Dermis microvascular lymphatic vessel endothelial cell (primary cell): Measurements from ENCODE around the gene IL20RB. TPM values are rescaled to one million over a fixed set of nuclear protein-coding genes. Genes with fewer than 3 reads are reported as not detected.

Experiments
- DNase-seq, 2 donors: peaks; one replicate each; pipeline versions ENCODE4 v3.0.0 to v3.0.0-alpha.2; 2010; ENCODE audit warnings: low read depth in 2 of 2
- total RNA-seq: library from RNA; depleted of rRNA; stranded (reverse); fragments of >200 nt; gene quantifications from 2 replicates; pipeline ENCODE4 v1.2.1, GENCODE V29; 2014

The IL20RB gene, protein sequence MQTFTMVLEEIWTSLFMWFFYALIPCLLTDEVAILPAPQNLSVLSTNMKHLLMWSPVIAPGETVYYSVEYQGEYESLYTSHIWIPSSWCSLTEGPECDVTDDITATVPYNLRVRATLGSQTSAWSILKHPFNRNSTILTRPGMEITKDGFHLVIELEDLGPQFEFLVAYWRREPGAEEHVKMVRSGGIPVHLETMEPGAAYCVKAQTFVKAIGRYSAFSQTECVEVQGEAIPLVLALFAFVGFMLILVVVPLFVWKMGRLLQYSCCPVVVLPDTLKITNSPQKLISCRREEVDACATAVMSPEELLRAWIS
- 0.51 and 0.63 TPM in 2 replicates for total RNA-seq

DNA sequence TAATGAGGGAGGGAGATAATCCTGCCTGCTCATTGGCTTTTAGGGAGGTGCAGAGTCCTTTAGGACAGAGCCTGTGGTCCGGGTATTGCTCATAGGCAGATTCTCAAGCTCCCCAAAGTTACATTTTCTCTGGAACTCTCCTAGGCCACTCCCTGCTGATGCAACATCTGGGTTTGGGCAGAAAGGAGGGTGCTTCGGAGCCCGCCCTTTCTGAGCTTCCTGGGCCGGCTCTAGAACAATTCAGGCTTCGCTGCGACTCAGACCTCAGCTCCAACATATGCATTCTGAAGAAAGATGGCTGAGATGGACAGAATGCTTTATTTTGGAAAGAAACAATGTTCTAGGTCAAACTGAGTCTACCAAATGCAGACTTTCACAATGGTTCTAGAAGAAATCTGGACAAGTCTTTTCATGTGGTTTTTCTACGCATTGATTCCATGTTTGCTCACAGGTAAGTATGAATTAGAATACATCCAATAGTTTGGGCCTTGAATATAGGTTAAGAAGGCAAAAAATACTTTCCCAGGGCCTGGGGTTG is at the start of gene IL20RB:
Gene IL20RB (plus strand): TSS at position 233 of the 538 bp plus-strand sequence. CDS start 131 bp downstream, at position 364.
- DNase-seq, result no peak

DNA sequence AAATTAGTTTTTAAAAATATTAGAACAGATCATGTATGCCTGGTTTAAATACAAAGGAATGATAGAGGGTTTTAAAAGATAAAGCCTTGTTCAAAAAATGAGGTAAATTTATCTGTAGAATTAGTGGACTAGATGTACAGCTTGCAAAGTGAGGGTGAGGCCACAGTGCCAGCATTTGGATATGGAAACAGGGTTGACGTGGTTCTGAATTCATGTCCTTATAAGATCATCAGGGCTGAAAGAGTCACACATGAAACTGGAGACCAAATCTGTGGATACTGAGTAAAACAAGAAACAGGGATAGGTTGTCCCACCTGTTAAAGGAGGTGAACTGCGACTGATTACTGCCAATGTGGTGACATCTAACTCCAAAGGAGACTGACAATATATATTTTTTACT is 49.5 kb upstream of the IL20RB start:
- DNase-seq, result no peak

DNA sequence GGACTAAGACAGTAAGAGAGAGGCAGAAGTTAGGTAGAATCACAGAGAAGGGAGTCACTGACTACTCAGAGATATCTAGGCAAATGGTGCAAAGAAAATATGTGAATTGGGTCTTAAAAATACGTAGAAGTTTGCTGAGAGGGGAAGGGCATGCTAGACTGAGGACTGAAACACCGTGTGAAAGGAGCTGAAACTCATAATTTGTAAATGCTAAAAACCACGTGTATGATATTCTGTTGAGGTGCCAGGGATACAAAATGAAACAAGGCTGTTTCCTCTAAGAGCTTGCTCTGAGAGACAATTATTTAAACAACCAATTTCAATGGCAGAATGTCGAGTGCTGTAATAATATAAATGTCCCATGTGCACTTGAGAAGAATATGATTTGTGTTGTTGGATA is 48.6 kb upstream of the IL20RB start:
- no peak for DNase-seq

DNA sequence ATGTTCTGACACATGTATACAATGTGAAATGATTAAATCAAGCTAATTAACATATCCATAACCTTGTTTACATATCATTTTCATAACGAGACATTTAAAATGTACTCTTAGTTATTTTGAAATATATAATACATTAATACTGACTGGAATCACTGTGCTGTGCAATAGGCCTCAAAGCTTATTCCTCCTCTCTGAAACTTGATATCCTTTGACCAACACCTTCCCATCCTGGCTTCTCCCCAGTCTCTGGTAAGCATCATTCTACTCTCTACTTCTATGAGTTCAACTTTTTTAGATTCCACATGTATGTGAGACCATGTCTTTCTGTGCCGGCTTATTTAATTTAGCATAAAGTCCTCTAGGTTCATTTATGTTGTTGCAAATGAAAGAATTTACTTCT is 47.1 kb upstream of the IL20RB start:
- DNase-seq, result no peak

DNA sequence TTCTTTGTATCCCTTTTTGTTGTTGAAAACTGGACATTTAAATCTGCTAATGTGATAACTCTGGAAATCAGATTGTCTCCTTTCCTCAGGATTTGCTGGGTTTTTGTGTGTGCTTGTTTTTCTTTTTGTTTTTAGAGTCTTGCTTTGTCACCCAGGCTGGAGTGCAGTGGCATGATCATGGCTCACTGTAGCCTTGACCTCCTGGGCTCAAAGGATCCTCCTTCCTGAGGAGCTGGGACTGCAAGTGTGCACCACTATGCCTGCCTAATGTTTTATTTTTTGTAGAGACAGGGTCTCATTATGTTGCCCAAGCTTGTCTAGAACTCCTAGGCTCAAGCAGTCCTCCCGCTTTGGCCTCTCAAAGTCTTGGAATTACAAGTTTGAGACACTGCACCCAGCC is 44.6 kb upstream of the IL20RB start:
- no peak for DNase-seq

DNA sequence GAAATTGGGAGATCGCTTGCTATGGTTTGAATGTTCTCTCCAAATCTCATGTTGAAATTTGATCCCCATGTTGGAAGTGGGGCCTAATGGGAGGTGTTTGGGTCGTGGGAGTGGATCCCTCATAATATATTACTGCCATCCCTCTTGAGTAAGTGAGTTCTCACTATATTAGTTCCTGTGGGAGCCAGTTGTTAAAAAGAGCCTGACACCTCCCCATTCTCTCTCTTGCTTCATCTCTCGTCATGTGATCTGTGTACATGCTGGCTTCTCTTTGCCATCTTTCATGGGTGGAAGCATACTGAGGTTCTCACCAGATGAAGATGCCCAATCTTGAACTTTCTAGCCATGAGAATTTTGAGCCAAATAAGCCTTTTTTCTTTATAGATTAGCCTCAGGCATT is 43.0 kb upstream of the IL20RB start:
- DNase-seq, result no peak

DNA sequence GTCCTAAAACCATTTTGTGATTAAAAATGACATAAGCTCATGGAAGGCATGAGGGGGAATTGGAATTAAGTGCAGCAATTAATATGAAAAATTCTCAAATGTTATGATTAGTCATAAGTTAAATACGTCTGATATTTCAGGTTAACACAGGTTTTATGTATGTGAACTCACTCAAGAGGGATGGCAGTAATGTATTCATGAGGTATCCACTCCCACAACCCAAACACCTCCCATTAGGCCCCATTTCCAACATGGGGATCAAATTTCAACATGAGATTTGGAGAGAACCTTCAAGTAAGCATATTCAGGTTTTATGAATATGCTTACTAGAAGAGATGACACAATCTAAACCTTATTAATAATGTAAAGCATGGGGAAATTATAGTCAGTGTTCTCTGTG is 41.6 kb upstream of the IL20RB start:
- DNase-seq, result no peak

DNA sequence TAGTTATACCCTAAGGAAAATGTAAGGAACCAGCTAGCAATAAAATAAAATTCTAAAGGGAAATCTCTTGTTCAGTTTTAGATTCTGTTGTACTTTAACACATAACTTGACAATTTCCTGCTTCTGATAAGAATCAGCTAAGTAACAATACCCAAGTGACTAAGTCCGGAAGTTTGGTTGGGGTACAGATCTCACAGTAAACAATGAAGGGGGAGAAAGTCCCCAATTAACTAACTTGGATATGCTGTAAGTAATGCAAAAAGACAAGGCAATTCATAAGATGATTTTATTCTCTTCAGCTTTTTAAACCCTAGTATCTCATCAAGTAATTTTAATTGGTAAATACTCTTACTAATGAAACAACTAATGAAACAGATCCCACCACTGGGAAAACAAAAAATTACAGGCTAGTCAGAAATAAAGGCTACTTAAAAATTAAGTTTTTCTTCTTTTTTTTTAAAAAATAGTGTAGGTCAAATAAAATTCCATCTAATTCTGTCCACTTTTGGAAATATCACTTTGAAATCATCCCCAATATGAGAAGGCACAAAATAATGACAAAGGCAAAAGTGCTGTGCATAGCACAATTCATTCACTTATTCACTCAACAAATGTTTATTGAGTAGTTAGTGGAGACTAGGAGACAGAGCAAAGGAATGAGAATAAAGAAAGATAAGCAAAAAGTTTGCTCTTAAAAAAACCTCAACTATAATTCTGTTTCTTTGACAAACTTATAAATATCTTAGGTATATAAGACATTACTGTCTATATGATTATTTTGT is 37.8 kb upstream of the IL20RB start:
- peak in 1 of 2 donors; percentile 86 for DNase-seq

DNA sequence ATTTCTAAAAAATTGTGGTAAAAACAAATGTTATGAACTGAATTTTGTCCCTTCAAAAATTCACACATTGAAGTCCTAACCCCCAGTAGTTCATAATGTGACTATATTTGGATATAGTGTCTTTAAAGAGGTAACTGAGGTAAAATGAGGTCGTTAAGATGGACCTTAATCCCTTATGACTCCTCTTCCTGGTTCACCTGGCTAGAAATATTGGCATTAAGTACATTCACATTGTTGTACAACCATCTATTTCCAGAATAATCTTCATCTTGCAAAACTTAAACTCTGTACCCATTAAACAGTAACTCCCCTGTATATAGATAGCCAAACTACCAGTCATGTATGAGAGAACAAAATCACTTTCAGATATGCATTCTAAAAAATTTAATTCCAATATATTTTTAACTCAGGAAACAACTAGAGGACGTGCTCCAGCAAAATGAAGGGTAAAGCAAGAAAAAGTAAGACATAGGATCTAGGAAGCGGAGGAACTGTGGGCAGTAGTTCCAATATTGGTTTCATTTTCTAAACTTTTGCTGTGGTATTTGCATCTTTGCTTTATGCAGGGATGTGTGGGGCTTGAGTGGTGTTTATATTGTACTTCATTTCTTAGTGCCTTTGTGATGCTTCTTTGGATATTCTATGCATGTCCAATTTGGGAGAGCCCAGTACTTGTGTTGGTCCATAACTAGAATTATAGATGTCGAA is 36.7 kb upstream of the IL20RB start:
- DNase-seq, result no peak

DNA sequence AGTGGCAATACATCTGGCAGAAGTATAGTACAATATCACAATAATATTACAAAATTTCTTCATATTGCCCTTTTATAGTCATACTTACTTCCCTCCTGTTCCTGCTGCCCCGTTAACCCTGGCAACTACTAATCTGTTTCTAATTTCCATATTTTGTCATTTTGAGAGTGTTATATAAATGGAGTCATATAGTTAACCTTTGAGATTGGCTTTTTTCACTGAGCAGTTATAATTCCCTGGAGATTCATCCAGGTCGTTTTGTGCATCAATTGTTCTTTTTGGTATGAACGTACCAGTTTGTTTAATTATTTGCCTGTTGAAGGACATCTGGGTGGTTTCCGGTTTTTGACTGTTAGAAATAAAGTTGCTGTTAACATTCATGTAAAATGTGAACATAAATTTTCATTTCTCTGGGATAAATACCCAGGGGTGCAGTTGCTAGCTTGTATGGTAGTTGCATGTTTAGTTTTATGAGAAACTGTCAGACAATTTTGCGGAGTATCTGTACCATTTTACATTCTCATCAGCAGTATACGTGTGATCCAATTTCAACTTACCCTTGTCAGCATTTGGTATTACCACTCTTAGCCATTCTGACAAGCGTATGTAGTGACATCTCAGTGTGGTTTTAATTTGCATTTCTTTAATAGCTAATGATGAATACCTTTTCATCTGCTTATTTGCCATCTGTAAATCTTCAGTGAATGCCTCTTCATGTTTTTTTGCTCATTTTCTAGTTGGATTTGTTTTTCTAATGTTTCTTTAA is 32.2 kb upstream of the IL20RB start:
- DNase-seq, result no peak

DNA sequence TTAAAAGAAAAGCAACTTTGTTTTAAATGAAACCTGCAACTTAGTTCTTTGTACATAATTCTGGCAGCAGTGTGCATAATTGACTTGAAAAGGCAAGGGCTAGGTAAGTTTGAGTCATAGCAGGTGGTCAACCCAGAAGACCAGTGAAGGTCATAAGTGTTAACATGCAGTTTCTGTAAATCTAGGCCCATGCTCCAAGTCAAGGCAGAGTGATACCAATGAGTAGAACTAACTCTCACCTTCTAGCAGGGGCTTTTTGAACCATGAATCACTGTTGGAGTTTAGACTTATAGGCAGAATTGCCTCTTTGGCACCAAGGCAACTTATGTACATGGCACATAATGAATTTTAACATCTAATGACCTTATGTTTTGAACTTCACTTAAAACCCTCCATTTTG is 29.5 kb upstream of the IL20RB start:
- no peak for DNase-seq

DNA sequence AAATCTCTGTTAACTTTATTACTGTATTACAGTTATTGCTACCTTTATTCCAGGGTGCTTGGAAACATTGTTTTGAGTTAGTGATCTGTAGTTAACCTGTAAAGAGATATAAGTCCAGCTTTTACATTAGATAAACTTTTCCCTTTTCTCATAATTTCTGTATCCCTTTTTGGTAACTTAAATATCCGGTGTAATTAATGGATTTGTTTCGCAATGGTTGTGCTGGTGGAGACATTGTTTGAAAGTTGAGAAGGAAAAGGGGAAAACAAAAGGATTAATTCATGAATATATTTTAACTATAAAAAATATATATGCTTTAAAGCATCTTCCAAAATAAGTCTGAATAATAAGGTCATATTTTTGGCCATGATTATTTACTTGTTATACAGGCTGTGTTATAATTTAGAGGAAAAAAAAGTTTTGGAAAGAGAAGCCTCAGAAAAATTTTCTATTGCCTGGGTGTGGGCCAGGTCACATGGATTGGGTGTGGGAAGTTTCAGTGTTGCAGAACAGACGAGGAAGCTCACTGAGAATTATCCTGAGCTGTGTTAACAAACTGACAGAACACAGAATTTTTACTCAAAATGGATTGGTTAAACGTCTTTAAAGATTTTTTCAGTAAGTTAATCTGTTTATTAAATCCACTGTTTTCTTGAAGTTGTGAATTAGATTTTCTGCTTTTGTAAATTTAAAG is 27.7 kb upstream of the IL20RB start:
- peak; percentile 48 to 50 for DNase-seq

DNA sequence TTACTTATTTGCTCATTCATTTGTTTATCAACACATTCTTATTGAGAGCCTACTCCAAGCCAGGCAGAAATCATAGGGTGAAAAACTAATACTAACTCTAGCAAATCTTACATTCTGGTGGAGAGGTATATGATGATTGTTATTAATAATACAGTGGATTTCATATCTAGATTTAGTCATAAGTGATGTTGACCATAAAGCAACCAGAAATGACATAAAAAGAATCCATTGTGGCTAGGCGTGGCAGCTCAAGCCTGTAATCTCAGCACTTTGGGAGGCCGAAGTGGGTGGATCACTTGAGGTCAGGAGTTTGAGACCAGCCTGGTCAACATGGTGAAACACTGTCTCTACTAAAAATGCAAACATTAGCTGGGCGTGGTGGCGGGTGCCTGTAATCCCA is 26.2 kb upstream of the IL20RB start:
- DNase-seq, result no peak

DNA sequence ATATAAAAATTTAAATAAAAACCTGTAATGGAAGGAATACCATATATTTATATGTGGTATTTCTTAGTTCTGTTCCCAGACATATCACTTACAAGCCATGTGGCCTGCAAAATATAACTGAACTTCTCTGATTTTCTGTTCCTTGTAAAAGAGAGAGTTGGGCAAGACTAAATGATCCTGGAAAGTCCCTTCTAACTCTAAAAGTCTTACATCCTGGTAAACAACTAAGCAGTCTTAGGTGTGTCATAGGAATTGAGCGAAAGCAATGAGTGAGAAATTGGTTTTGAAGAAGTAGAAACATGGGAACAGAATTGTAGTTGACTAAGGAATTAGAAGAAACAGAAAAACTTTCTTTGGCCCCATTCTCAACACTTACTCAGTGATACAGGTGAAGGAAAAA is 25.3 kb upstream of the IL20RB start:
- DNase-seq, result peak in 1 of 2 donors; percentile 55

DNA sequence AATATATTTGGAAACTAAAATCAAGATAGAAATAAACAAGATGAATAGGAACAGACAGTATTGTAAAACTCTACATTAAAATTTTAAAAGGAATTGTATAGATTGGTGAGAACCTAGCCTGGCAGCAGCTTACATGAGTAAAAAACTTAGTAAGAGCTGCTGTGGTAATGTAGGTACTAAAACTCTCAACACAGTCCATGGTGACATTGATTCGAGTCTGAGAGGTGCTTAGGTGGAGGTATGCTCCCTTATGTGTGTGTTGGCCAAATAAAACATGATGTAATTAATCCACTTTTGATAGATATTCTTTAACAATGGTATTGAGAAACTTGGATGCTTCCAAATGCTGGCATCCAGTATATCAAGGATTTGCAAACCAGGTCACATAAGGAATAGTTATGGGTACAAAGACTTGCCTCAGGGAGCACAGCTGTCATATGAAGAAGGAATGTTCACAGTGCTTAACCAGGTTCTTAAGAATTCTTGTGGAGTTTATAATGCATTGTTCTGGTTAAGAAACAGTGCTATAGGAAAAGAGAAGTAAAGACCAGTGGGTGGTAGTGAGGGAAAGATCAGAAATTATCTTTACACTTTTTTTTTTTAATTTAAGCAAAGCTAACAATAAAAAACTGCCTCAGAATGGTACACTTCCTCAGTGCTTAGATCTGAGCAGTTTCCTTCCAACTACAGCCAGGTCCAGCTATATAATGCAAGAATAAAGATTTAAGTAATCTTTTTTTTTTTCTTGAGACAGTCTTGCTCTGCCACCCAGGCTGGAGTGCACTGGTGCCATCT is 24.6 kb upstream of the IL20RB start:
- DNase-seq, result no peak

DNA sequence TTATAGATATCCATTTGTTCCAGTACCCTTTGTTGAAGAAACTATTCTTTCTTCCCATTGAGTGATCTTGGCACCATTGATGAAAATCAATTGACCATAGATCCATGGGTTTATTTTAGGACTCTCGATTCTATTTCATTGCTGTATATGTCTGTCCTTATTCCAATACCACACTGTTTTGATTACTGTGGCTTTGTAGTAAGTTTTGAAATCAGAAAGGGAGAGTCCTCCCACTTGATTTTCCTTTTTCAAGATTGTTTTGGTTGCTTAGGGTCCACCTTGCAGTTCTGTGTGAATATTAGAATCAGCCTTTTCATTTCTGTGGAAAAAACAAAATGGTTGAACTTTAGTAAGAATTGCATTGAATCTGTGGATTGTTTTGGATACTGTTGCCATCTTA is 20.6 kb upstream of the IL20RB start:
- DNase-seq, result peak in 1 of 2 donors; percentile 18

DNA sequence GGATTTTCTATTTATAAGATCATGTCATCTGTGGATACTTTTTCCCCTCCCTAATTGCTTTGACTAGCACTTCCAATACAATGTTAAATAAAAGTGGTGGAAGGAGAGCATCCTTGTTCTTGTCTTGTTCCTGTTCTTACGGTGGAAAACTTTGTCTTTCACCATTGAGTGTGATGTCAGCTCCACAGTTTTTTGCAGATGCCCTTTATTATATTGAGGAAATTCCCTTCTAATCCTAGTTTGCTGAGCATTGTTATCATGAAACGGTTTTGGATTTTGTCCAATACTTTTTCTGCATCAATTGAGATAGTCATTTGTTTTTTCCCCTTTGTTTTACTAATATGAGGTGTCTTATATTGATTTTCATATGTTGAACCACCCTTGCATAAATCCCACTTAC is 19.9 kb upstream of the IL20RB start:
- peak; percentile 63 to 88 for DNase-seq

DNA sequence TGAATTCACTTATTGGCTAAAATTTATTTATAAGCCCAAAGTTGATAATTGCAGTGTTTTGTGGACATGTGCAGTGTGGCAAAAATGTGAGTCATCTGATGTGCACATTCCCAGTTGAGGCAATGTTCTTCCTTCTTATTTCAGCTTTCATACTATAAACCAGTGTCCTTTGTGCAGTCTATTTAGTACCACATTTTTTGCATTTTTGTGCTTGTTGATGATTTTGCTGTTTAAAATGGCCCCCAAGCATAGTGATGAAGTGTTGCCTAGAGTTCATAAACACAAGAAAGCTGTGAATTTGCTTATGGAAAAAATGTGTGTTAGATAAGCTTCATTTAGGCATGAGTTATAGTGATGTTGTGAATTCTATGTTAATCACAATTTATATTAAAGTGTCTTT is 19.4 kb upstream of the IL20RB start:
- peak; percentile 63 to 77 for DNase-seq

DNA sequence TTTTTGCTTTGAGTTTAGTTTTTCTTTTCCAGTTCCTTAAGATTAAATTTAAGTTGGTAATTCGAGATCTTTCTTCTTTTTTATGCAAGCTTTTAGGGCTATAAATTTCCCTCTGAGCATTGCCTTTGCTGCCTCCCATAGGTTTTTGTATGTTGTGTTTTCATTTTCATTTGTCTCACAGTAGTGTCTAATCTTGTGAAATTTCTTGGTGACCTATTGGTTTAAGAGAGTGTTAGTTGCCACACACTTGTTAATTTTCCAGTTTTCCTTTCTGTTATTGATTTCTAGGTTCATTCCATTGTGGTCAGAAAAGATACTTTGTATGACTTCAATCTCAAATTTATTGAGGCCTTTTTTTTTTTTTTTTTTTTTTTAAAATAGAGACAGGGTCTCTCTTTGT is 18.3 kb upstream of the IL20RB start:
- no peak for DNase-seq

DNA sequence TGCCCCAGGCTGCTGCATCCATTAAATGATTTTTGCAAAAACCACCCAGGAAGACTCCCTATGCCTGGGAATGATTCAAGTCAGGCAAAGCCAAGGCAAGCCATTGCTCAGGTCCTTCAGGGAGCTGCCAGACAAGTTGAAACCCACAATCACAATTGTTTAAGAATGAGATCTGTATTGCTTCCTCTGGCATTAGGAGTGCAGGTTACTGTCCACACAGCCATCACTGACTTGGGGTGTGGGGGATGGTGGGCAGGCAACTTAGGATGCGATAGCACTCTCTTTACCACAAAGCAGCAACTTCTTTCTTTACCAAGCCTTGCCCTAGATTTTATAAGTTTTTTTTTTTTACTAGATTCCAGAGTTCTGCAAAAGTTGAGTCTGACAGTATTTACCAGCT is 15.0 kb upstream of the IL20RB start:
- DNase-seq, result no peak
